Measurements from ENCODE around the gene MEI1. TPM values are rescaled to one million over a fixed set of nuclear protein-coding genes. Genes with fewer than 3 reads are reported as not detected.

Gene MEI1
- total RNA-seq, 2 donors from 2014 or later: 7.4 TPM; not detected in 1

DNA sequence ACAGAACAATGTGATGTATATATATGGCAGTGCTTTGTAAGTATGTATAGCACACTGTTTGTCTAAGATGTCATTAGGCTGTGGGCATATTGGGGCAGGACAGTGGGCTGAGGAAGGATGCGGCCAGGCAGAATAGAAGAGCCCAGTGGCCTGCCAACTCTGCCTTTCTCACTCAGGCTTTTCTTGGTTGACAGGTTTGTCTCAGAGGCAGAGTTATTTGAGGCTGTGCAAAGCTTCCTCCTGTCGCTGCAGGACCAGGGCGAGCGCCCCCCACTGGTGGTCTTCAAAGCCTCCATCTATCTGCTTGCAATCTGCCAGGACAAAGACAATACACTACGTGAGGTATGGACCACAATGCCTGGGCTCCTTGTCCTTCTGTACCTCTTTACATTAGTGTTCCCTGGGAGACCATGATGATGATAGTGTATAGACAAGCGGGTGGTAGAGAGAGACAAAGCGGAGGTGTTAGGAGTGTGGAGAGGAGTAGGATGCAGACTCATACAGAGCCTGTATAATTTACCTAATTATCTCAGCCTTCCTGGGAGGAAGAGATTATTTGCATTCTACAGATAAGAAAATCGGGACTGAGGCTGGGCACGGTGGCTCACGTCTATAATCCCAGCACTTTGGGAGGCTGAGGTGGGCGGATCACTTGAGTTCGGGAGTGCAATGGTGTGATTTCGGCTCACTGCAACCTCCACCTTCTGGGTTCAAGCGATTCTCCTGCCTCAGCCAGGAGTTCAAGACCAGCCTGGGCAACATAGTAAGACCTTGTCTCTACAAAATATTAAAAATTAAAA is 63.9 kb downstream of the MEI1 start:
- Histone ChIP-seq H3K9me3 (no peaks in the 10 kb centered on the region), H3K27ac (no peak overlapping the region), H3K4me3 (no peak overlapping the region), H3K27me3 (replicated peaks; ENCODE audit: insufficient read depth) (no peaks in the 10 kb centered on the region), H3K4me1 (replicated peaks) (no peaks in the 10 kb centered on the region), H3K36me3 (no peaks in the 10 kb centered on the region)
- WGBS: 49% methylated on average over 14 of the region's 14 CpGs
- DNase-seq (ENCODE audit: low spot score): peak; percentile 22
- peak in 2 of 4 experiments; percentile 28 to 49 for TF ChIP-seq CTCF (IDR thresholded peaks at IDR 0.05)
- no peak for TF ChIP-seq POLR2AphosphoS5 (IDR thresholded peaks at IDR 0.05)
- intact Hi-C loops (cut with DNase I): no loop called here

DNA sequence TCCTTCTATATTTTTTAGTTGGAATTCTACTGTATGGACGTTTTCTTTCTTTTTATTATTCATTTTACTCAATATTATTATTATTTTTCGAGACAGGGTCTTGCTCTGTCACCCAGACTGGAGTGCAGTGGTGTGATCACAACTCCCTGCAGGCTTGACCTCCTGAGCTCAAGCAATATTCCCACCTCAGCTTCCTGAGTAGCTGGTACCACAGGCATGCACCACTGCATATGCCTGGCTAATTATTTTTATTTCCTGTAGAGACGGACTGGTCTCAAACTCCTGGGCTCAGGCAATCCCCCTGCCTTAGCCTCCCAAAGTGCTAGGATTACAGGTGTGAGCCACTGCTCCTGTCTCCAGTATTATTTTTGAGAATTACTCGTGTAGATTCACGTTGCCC is 67.2 kb downstream of the MEI1 start:
- Histone ChIP-seq H3K27ac (no peak overlapping the region), H3K4me1 (replicated peaks) (no peaks in the 10 kb centered on the region), H3K27me3 (replicated peaks; ENCODE audit: insufficient read depth) (no peaks in the 10 kb centered on the region), H3K4me3 (no peak overlapping the region), H3K36me3 (no peaks in the 10 kb centered on the region), H3K9me3 (no peaks in the 10 kb centered on the region)
- intact Hi-C loops (cut with DNase I): no loop called here
- DNase-seq (ENCODE audit: low spot score): no peak
- TF ChIP-seq CTCF (IDR thresholded peaks at IDR 0.05): no peak
- TF ChIP-seq POLR2AphosphoS5 (IDR thresholded peaks at IDR 0.05): no peak
- no peak for TF ChIP-seq POLR2A (IDR thresholded peaks at IDR 0.05)
- 82% methylated on average over 5 of the region's 5 CpGs for WGBS

DNA sequence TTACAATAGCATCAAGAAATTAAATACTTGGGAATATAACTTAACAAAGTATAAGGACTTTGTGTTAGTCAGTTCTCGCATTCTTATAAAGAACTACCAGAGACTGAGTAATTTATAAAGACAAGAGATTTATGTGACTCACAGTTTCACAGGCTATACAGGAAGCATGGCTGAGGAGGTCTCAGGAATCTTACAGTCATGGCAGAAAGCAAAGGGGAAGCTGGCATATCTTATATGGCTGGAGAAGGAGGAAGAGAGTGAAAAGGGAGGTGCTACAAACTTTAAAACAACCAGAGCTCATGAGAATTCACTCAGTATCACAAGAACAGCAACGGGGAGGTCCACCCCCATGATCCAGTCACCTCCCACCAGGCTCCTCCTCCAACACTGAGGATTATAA is 69.1 kb downstream of the MEI1 start:
- intact Hi-C loops (cut with DNase I): no loop called here
- Histone ChIP-seq H3K27me3 (replicated peaks; ENCODE audit: insufficient read depth) (no peaks in the 10 kb centered on the region), H3K36me3 (no peaks in the 10 kb centered on the region), H3K4me3 (no peak overlapping the region), H3K9me3 (no peaks in the 10 kb centered on the region), H3K27ac (no peak overlapping the region), H3K4me1 (replicated peaks) (no peaks in the 10 kb centered on the region)
- TF ChIP-seq POLR2AphosphoS5 (IDR thresholded peaks at IDR 0.05): no peak
- TF ChIP-seq POLR2A (IDR thresholded peaks at IDR 0.05): no peak
- TF ChIP-seq CTCF (IDR thresholded peaks at IDR 0.05): no peak
- no peak for DNase-seq (ENCODE audit: low spot score)
- WGBS: 66% methylated on average over 2 of the region's 2 CpGs

GRCh38 chr22:41770715-41771468 is 71.6 kb downstream of the MEI1 start:
- 86% methylated on average over 5 of the region's 5 CpGs for WGBS

More at GRCh38 chr22:41770715-41771468, 71.6 kb downstream of the MEI1 start:
- intact Hi-C loops (cut with DNase I): no loop called here
- no peak for DNase-seq (ENCODE audit: low spot score)
- TF ChIP-seq POLR2AphosphoS5 (IDR thresholded peaks at IDR 0.05) (no peak), CTCF (IDR thresholded peaks at IDR 0.05) (no peak), POLR2A (IDR thresholded peaks at IDR 0.05) (no peak)
- no peaks in the 10 kb centered on the region for H3K36me3 ChIP-seq
- H3K4me1 ChIP-seq (replicated peaks): no peaks in the 10 kb centered on the region
- no peaks in the 10 kb centered on the region for H3K9me3 ChIP-seq
- no peak overlapping the region for H3K27ac ChIP-seq
- H3K4me3 ChIP-seq: no peak overlapping the region
- H3K27me3 ChIP-seq (replicated peaks; ENCODE audit: insufficient read depth): no peaks in the 10 kb centered on the region

Measured in prostate gland (tissue), 2 donors.